Measurements from ENCODE around the gene BET1L.

Gene BET1L

GRCh38 chr11:216081-216974, 9.1 kb upstream of the BET1L start:
- TF ChIP-seq FOXP2 (optimal IDR thresholded peaks at IDR 0.05; ENCODE audit: borderline replicate concordance, extremely low read depth, extremely low read length, insufficient read depth) (no peak), REST (IDR thresholded peaks at IDR 0.05; ENCODE audit: insufficient read depth in 1 of 2, low read depth in 2 of 2, low read length in 2 of 2) (no peak), TAF1 (IDR thresholded peaks at IDR 0.05; ENCODE audit: borderline replicate concordance, insufficient read depth, low read length) (no peak), SIN3A (IDR thresholded peaks at IDR 0.05; ENCODE audit: borderline replicate concordance, insufficient read depth, low read length) (0 out of 2 replicates have a peak, but pooled peaks have one; percentile 20), POLR2AphosphoS5 (IDR thresholded peaks at IDR 0.05; ENCODE audit: low read depth, low read length) (peak; percentile 64)

GRCh38 chr11:215581-216037, 8.4 kb upstream of the BET1L start:
- TF ChIP-seq TAF1 (IDR thresholded peaks at IDR 0.05; ENCODE audit: borderline replicate concordance, insufficient read depth, low read length) (no peak), FOXP2 (optimal IDR thresholded peaks at IDR 0.05; ENCODE audit: borderline replicate concordance, extremely low read depth, extremely low read length, insufficient read depth) (no peak), POLR2AphosphoS5 (IDR thresholded peaks at IDR 0.05; ENCODE audit: low read depth, low read length) (0 out of 2 replicates have a peak, but pooled peaks have one; percentile 33), REST (IDR thresholded peaks at IDR 0.05; ENCODE audit: insufficient read depth in 1 of 2, low read depth in 2 of 2, low read length in 2 of 2) (no peak)

- TF ChIP-seq SIN3A (IDR thresholded peaks at IDR 0.05; ENCODE audit: borderline replicate concordance, insufficient read depth, low read length) (no peak), REST (IDR thresholded peaks at IDR 0.05; ENCODE audit: insufficient read depth in 1 of 2, low read depth in 2 of 2, low read length in 2 of 2) (no peak), POLR2AphosphoS5 (IDR thresholded peaks at IDR 0.05; ENCODE audit: low read depth, low read length) (0 out of 2 replicates have a peak, but pooled peaks have one; percentile 21)
Measured at GRCh38 chr11:214083-214482, 6.9 kb upstream of the BET1L start.

- TF ChIP-seq FOXP2 (optimal IDR thresholded peaks at IDR 0.05; ENCODE audit: borderline replicate concordance, extremely low read depth, extremely low read length, insufficient read depth) (no peak), SIN3A (IDR thresholded peaks at IDR 0.05; ENCODE audit: borderline replicate concordance, insufficient read depth, low read length) (no peak), REST (IDR thresholded peaks at IDR 0.05; ENCODE audit: insufficient read depth in 1 of 2, low read depth in 2 of 2, low read length in 2 of 2) (no peak), POLR2AphosphoS5 (IDR thresholded peaks at IDR 0.05; ENCODE audit: low read depth, low read length) (no peak)
Measured at GRCh38 chr11:213111-213510, 5.9 kb upstream of the BET1L start.

All from PFSK-1 (cell line).